Measurements from ENCODE around the gene ZDHHC22. TPM values are rescaled to one million over a fixed set of nuclear protein-coding genes. Genes with fewer than 3 reads are reported as not detected.

Gene ZDHHC22
- total and polyA plus RNA-seq, 2 experiments from 2014 or later = 17.6 to 32.1 TPM

DNA sequence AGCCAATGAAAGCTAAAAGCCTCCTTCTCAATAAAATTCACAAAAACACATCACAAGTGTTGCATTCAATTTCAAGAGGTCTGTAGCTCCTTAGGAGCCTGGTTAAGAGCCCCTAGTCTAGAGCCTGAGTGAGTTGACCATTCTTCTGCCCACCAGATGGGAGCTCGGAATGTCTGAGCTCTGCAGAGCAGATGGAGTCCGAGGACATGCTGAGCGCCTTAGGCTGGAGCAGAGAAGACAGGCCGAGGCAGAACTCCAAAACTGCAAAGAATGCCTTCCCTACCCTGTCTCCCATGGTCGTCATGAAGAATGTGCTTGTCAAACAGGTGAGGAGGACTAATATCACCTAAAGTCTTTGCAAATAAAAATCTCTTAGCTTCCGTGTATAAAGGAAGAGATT lies 31.9 kb downstream of the ZDHHC22 start (continued):
- TF ChIP-seq ZNF462 (CRISPR knock-in tag; IDR thresholded peaks at IDR 0.05) = no peak
- TF ChIP-seq, protein P1, sequence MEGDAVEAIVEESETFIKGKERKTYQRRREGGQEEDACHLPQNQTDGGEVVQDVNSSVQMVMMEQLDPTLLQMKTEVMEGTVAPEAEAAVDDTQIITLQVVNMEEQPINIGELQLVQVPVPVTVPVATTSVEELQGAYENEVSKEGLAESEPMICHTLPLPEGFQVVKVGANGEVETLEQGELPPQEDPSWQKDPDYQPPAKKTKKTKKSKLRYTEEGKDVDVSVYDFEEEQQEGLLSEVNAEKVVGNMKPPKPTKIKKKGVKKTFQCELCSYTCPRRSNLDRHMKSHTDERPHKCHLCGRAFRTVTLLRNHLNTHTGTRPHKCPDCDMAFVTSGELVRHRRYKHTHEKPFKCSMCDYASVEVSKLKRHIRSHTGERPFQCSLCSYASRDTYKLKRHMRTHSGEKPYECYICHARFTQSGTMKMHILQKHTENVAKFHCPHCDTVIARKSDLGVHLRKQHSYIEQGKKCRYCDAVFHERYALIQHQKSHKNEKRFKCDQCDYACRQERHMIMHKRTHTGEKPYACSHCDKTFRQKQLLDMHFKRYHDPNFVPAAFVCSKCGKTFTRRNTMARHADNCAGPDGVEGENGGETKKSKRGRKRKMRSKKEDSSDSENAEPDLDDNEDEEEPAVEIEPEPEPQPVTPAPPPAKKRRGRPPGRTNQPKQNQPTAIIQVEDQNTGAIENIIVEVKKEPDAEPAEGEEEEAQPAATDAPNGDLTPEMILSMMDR (conservative IDR thresholded peaks at IDR 0.05; ENCODE audit: low read depth in 2 of 2) = no peak

DNA sequence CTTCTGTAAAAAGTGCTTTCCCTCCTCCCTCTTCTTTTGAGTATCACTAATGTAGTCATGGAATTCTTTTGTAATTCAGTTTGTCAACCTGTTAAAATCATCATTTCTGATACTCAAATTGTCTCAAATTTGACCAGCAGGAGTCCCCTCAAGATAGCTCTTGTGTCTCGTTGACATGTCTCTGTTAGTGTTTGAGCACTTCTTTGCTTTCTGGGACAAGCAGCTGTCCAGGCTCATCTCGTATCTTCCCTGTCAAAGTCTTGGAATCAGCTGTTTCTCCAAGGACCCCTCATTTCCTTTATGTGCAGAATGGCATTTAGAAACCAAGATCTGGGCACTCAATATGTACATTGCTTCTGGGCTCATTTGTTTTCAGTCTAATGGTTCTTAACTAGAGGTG lies 32.8 kb downstream of the ZDHHC22 start:
- H3K36me3 ChIP-seq (ENCODE audit: insufficient read depth) = peaks cover 4% of the 10 kb centered on the region; the same call in 1 of the 2 replicates
- TF ChIP-seq ETS1 (IDR thresholded peaks at IDR 0.05) = no peak
- TF ChIP-seq ZNF114 (CRISPR knock-in tag; IDR thresholded peaks at IDR 0.05) = no peak
- no peak for TF ChIP-seq POLR2AphosphoS5 (IDR thresholded peaks at IDR 0.05; ENCODE audit: low read depth)
- TF ChIP-seq STAT1 (IDR thresholded peaks at IDR 0.05; ENCODE audit: unreplicated experiment) = no peak
- TF ChIP-seq EZH2phosphoT487 (IDR thresholded peaks at IDR 0.05; ENCODE audit: unreplicated experiment) = no peak
- no peak for TF ChIP-seq JUNB (IDR thresholded peaks at IDR 0.05; ENCODE audit: unreplicated experiment)
- TF ChIP-seq, protein P1 (conservative IDR thresholded peaks at IDR 0.05; ENCODE audit: low read depth in 2 of 2) = no peak; a peak in 2 of 4 replicates

More for the DNA sequence above, 32.8 kb downstream of the ZDHHC22 start:
- no peaks in the 10 kb centered on the region for H4K20me1 ChIP-seq (replicated peaks; ENCODE audit: insufficient read depth)
- no peak overlapping the region for H3K4me3 ChIP-seq
- ATAC-seq (no peak), DNase-seq (ENCODE audit: low spot score) (no peak)
- H3K4me1 ChIP-seq (ENCODE audit: insufficient read depth) = peaks cover 49% of the 10 kb centered on the region
- Mint-ChIP-seq H3K4me3 (no peak overlapping the region), H3K9me3 (no peaks in the 10 kb centered on the region), H3K4me1 (peaks cover 73% of the 10 kb centered on the region), H3K27me3 (ENCODE audit: insufficient read depth, low read depth, poor library complexity) (peaks cover under 1% of the 10 kb centered on the region), H3K27ac (peak overlapping the region; percentile 6), H3K36me3 (ENCODE audit: low read depth) (peaks cover 39% of the 10 kb centered on the region)
- H3K27ac ChIP-seq (ENCODE audit: low read depth) = peak overlapping the region; percentile 96
- no peaks in the 10 kb centered on the region for H3K27me3 ChIP-seq (ENCODE audit: insufficient read depth)
- H2AFZ ChIP-seq = no peak overlapping the region
- H3F3A ChIP-seq (replicated peaks; ENCODE audit: low read depth) = peaks cover 11% of the 10 kb centered on the region; the same call in 1 of the 2 replicates
- peaks cover 24% of the 10 kb centered on the region for H3K79me2 ChIP-seq (replicated peaks; ENCODE audit: insufficient read depth)
- no peaks in the 10 kb centered on the region for H3K9me2 ChIP-seq (ENCODE audit: insufficient read depth)
- H3K4me2 ChIP-seq = no peak overlapping the region
